ENCODE results near the gene GRIP1. TPM values are rescaled to one million over a fixed set of nuclear protein-coding genes. Genes with fewer than 3 reads are reported as not detected.

Gene GRIP1
- total RNA-seq, 1 experiment from 2014 or later, result 22.5 TPM

GRCh38 chr12:66692986-66693385 is 14.1 kb upstream of the GRIP1 start (continued):
- TF ChIP-seq, protein P1, sequence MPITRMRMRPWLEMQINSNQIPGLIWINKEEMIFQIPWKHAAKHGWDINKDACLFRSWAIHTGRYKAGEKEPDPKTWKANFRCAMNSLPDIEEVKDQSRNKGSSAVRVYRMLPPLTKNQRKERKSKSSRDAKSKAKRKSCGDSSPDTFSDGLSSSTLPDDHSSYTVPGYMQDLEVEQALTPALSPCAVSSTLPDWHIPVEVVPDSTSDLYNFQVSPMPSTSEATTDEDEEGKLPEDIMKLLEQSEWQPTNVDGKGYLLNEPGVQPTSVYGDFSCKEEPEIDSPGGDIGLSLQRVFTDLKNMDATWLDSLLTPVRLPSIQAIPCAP (CRISPR knock-in tag; IDR thresholded peaks at IDR 0.05), result no peak
- TF ChIP-seq PRDM15 (CRISPR knock-in tag; IDR thresholded peaks at IDR 0.05) (no peak), NR3C1 (CRISPR knock-in tag; conservative IDR thresholded peaks at IDR 0.05; ENCODE audit: low read depth) (no peak), ZNF512 (CRISPR knock-in tag; IDR thresholded peaks at IDR 0.05; ENCODE audit: borderline replicate concordance) (no peak), RORB (CRISPR knock-in tag; IDR thresholded peaks at IDR 0.05) (no peak), USF1 (CRISPR knock-in tag; IDR thresholded peaks at IDR 0.05) (no peak), STAT6 (CRISPR knock-in tag; conservative IDR thresholded peaks at IDR 0.05; ENCODE audit: low read depth) (no peak)

- TF ChIP-seq, protein P2, sequence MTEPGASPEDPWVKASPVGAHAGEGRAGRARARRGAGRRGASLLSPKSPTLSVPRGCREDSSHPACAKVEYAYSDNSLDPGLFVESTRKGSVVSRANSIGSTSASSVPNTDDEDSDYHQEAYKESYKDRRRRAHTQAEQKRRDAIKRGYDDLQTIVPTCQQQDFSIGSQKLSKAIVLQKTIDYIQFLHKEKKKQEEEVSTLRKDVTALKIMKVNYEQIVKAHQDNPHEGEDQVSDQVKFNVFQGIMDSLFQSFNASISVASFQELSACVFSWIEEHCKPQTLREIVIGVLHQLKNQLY (CRISPR knock-in tag; IDR thresholded peaks at IDR 0.05), result no peak
- TF ChIP-seq ZBTB21 (CRISPR knock-in tag; IDR thresholded peaks at IDR 0.05; ENCODE audit: borderline replicate concordance) (no peak), MYBL2 (CRISPR knock-in tag; IDR thresholded peaks at IDR 0.05) (no peak), TEAD4 (CRISPR knock-in tag; IDR thresholded peaks at IDR 0.05) (no peak), ZNF423 (CRISPR knock-in tag; IDR thresholded peaks at IDR 0.05) (no peak), SMAD4 (CRISPR knock-in tag; IDR thresholded peaks at IDR 0.05) (no peak), ZNF219 (CRISPR knock-in tag; IDR thresholded peaks at IDR 0.05; ENCODE audit: borderline replicate concordance) (no peak), E2F5 (CRISPR knock-in tag; IDR thresholded peaks at IDR 0.05) (no peak), MAX (CRISPR knock-in tag; IDR thresholded peaks at IDR 0.05) (no peak), HMGA2 (CRISPR knock-in tag; IDR thresholded peaks at IDR 0.05) (no peak), TP53 (CRISPR knock-in tag; IDR thresholded peaks at IDR 0.05) (no peak), ATF6 (CRISPR knock-in tag; IDR thresholded peaks at IDR 0.05) (no peak), NFE2L1 (CRISPR knock-in tag; IDR thresholded peaks at IDR 0.05) (no peak), ZNF416 (CRISPR knock-in tag; IDR thresholded peaks at IDR 0.05) (no peak), CREM (CRISPR knock-in tag; IDR thresholded peaks at IDR 0.05) (no peak), FOXK1 (CRISPR knock-in tag; IDR thresholded peaks at IDR 0.05) (no peak), NR3C1 (CRISPR knock-in tag; conservative IDR thresholded peaks at IDR 0.05; ENCODE audit: low read depth) (no peak)
- TF ChIP-seq, protein P3, sequence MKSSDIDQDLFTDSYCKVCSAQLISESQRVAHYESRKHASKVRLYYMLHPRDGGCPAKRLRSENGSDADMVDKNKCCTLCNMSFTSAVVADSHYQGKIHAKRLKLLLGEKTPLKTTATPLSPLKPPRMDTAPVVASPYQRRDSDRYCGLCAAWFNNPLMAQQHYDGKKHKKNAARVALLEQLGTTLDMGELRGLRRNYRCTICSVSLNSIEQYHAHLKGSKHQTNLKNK (CRISPR knock-in tag; IDR thresholded peaks at IDR 0.05), result no peak
- ATAC-seq, result no peak
- peaks cover 45% of the 10 kb centered on the region for H3K4me1 Mint-ChIP-seq
- ChIA-PET POLR2A (no interaction called here), CTCF (interaction anchor here (1.0 to 1.5 kb wide), 2 partner anchors 17 to 264 kb away, joined by 3 to 6 read pairs; no protein-coding TSS in a partner anchor)
- DNase-seq (ENCODE audit: low spot score), result no peak
- H3K27ac Mint-ChIP-seq, result no peak overlapping the region
- H3K9me3 Mint-ChIP-seq, result no peaks in the 10 kb centered on the region
- no peaks in the 10 kb centered on the region for H3K36me3 Mint-ChIP-seq
- no peak overlapping the region for H3K4me3 Mint-ChIP-seq
- no peaks in the 10 kb centered on the region for H3K27me3 Mint-ChIP-seq (ENCODE audit: low read depth)
Measured at GRCh38 chr12:66692170-66692569, 13.3 kb upstream of the GRIP1 start.

Measured in WTC11 (cell line).